HG03060 (cell line): ENCODE data around the gene CD34.
A peak's percentile ranks its signal among the peaks of the same experiment; 100 is the strongest.

Experiments
- ATAC-seq: cut with Tn5 transposase; IDR thresholded peaks from one replicate; pipeline ENCODE4 v1.9.1; 2021; ENCODE audit warnings: low read depth, moderate number of reproducible peaks; ENCODE audit not compliant: unreplicated experiment

CD34 gene

DNA sequence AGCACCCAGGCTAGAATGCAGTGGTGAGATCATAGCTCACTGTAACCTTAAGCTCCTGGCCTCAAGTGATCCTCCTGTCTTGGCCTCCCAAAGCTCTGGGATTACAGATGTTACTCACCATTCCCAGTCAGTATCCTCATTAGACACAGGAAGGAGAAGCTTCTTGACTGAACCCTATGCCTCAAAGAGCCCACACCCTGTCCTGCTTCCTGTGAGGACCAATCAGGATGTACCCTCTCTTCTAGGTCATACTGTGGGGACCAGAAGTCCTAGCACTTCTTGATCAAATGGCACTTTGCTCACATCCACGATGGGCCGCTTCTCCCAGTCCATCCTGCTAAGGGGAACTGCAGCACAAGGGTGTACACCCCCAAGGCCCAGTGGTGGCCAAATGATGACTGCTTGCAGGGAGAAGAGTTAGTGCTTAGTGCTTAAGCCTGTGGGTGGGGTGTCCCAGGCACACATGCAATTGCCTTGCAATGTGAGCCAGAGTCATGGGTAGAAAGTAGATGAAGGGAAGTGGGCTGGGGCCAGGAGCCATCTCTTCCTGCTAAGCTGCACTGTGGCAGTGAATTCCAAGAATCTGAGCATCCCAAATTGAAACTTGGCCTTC, 9.8 kb downstream of the CD34 start:
- no peak for ATAC-seq

DNA sequence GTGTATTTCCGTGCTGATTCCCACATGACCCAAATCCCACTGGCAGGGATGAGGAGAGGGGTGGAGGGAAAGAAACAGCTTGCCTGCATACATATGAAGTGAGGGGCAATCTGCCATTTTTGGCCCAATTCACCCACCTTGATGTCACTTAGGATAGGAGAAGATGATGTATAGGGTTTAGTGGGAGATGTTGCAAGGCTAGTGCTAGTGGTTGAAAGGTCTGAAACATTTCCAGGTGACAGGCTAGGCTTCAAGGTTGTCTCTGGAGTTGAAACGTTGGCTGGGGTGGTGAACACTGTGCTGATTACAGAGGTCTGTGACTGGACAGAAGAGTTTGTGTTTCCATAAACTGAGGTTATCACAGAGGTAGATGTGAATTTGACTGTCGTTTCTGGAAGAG, 12.1 kb downstream of the CD34 start:
- no peak for ATAC-seq

DNA sequence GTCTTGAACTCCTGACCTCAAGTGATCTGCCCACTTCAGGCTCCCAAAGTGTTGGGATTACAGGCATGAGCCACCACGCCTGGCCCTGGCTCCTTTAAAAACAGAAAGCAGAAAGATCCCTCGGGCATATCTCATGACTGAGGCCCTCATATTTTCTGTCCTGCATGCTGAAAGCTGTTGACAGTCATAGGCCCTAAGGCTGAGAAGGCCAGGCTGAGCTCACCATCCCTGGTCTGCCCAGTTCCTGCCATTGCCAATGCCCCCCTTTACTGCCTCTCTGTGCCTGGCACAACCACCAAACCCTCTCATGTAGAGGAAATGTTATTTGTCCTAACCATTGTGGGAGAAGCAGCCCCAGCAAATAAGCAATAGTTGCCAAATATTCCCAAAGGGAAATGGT, 12.7 kb downstream of the CD34 start:
- no peak for ATAC-seq

DNA sequence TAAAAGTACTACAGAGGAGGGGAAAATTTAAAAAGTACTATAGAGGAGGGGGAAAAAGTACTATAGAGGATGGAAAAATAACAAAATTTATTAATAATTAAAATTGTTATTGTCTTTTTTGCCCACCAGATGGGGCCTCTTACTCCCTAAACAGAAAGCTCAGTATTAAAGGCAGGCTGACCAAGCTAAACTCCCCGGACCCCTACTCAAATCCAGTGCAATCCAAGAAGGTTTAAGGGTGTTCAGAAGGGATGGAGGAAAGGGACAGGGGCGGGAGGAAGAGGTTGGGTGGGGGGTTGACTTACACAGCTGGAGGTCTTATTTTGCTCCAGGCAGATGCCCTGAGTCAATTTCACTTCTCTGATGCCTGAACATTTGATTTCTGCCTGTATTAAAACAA, 13.7 kb downstream of the CD34 start:
- ATAC-seq, result no peak

DNA sequence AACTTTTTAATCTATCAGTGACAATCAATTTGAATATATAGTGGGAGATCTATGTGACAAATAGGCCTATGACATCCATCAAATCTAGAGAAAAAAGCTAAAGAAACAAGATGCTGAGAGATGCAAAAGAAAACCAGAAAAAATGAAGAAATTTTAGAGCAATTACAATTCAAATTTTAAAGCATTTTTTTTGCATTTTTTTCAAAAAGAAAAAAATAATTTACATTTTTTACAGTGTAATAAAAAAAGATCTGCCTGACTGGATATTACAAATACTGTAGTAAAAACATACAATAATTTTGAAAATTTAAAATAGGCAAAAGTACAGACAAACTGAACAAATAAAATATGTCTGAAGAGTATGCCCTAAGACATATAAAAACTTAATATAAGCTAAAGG, 14.4 kb downstream of the CD34 start:
- ATAC-seq, result no peak

DNA sequence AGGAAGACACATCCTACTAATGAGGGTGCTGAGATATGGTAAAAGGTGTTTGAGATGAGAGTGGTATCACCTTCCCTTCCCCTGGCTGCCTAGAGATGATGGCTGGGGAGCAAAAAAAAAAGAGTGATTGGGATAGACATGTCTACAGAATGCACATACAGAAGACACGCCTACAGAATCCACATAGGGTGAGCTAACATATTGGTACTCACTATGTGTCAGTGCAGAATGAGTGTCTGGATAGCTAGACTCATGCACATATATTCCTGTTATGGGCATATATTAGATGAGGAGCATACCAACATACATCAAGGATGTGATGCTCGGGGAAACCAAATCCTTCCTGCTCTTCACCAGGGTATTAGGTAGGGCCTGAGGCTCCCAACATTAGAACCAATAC, 16.2 kb downstream of the CD34 start:
- no peak for ATAC-seq

DNA sequence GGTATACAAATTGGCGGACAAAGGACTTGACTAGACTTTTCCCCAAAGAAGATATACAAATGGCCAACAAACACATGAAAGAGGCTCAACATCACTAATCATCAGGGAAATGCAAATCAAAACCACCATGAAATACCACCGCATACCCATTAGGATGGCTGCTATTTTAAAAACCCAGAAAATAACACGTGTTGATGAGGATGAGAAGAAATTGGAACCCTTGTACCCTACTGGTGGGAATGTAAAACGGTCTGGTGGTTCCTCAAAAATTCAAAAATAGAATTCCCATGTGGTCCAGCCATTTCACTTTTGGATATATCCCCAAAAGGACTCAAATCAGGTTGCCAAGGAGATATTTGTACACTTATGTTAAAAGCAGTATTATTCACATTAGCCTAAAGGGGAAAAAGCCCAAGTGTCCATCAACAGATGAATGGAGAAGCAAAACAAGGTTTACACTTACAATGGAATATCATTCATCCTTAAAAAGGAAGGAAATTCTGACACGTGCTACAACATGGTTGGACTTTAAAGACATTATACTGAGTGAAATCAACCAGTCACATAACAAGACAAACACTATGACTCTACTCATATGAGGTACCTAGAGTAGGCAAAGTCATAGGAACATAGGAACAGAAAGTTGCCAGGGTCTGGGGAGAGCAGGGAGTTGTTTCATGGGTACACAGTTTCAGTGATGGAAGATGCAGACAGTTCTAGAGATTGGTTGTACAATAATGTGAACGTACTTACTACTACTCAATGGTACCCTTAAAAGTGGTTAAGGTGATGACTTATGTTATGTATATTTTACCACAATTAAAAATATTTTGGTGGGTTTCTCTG, 17.0 kb downstream of the CD34 start:
- ATAC-seq, result no peak

DNA sequence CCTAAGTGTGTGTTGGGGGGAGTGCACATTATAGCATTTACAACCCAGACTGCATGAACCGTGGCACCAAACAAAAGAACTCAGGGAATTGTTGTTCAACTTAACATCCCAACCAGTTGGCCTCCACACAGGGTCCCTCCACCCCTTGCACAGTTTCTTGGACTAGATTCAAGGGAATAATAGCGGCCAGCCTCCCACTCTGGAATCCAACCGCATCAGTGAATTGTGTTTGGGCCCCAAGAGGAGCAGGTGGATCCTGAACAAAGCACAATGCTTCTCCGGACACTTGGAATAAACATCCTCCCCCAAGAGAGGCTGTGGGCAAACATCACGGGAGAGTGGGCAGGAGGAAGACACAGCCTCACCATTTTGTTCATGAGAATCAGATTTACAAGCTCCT, 18.2 kb downstream of the CD34 start:
- no peak for ATAC-seq

DNA sequence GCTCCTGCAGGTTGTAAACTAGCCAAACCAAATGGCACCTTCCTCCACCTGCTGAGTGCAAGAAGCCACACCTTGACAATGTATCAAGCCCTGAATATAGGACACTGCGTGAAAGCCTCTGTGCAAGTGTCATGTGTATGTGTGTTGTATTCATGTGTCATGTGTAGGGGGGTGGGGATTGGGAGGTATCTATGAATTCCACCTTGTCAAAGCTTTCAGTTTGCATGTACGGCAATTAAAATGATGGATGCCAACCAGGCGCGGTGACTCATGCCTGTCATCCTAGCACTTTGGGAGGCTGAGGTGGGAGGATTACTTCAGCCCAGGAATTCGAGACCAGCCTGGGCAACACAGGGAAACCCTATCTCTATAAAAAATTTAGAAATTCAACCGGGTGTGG, 19.8 kb downstream of the CD34 start:
- no peak for ATAC-seq

DNA sequence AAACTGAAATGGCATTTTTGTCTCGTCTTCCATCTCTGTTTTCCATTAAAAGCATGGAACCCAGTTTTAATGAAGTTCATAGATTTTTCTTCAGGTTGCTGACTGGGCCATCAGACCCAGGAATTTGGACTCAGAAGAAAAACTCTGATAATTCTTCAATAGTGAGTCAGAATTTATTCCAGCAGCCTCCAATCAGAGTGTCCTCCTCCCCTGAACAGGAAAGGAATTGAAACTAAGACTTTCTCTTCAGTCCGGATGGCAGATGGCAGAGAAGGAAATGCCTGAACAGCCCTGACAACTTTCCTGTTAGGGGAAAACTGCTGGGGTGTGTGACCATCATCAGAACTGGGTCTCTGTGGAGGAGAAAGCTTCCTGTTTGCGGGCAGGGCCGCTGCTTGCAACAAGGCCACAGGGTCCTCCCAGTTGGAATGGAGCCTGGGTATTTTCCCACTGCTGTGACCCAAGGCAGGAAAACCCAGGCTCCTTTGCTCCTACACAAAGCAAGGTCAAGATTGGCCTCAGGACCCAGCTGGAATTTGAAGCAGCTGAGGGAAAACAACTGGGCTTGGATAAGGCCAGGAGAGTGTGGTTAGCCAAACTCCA, 20.7 kb downstream of the CD34 start:
- no peak for ATAC-seq

DNA sequence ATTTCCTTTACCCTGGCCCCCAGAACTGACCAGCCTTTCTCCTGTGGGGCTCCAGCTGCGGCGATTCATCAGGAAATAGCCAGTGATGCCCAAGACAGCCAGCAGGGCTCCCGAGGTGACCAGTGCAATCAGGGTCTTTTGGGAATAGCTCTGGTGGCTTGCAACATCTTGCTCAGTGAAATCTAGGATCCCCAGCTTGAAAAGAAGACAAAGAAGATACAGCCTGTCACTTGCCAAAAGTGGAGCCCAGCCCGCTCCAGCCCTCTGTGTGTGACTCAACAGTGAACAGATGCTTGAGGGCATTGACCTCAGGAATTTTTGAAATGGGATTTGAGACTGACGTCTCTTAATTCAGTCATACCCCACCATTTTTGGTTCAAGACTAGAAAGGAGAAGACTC, 22.3 kb downstream of the CD34 start:
- ATAC-seq, result no peak

DNA sequence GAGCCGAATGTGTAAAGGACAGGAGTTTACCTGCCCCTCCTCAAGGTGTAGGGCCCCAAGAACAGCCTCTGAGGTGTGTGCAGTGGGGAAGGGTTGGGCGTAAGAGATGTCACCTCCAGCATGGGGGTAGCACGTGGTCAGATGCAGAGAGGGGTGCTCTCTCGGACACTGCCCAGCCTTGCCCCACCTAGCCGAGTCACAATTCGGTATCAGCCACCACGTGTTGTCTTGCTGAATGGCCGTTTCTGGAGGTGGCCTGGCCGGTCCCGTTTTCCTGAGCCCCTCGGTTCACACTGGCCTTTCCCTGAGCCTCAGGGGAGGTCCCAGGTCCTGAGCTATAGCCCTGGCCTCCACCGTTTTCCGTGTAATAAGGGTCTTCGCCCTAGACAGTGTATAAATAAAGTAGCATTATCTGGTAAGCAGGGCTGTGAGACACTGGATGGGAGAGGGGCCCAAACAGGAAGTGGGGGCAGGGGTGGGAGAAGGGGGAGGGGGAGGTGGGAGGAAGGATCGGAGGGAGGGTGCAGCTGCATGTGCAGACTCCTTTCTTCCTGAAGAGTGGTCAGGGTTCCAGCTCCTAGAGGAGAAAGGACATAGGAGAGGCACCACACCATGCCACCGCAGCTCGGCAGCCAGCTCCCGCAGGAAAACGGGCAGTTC, 23.3 kb downstream of the CD34 start:
- ATAC-seq, result no peak

DNA sequence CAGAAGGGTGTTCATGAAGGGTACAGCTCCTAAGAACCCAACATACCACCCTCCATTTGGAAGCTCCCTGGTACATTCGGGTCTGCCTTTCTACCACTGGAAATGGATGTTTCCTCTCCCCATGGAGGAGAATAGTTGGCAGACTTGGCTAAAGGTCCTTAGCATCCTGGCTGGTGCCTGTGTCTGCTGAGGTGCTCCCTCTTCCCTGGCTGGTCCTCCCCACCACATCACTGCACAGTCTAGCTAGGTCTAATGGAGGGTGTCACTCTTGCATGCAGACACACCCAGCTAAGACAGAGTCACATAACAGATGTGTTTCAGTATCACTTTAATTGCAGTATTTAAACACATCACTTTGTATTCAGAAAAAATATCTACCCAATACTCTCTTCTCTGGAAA, 24.7 kb downstream of the CD34 start:
- ATAC-seq, result no peak

DNA sequence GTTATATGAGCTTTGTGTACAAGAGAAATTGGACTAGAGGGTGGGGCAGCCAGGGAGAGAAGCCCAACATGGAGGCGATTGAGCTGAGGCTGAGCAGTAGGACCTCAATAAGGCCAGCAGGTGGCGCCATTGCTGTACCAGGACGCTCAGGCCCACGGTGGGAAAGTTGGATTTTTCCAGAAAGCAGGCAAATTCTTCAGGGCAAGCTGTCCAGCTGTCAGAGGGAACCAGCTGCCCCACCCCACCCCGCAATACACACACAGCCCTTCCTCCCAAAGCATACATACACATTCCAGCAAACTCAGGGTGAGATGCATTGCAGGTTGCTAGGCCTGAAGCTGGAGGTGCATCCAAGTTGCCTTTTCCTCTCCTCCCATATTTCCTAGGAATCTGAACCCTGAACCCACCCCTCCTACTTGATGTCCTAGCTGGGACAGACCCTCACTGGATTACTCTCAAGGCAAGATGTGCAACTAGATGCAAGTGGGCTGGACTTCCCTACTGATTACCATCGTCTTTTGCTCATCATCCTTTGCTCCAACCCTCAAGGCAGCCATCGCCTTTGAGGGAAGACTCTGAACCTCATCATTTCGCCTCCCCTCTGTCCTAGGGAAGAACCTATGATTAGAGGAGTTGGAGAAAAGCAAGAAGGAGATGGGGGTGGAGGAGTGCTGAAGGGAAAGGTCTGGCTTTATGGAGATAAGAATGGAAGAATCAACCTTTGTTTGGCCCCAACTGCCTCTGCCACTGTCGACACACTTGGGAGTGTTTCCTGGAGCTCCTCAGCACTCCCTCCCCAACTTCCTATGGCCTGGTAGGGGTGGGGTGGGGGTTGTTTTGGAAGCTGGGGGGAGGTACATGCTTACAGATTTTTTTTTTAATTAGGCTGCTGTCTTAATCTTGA, 25.5 kb downstream of the CD34 start:
- peak; percentile 46 for ATAC-seq

DNA sequence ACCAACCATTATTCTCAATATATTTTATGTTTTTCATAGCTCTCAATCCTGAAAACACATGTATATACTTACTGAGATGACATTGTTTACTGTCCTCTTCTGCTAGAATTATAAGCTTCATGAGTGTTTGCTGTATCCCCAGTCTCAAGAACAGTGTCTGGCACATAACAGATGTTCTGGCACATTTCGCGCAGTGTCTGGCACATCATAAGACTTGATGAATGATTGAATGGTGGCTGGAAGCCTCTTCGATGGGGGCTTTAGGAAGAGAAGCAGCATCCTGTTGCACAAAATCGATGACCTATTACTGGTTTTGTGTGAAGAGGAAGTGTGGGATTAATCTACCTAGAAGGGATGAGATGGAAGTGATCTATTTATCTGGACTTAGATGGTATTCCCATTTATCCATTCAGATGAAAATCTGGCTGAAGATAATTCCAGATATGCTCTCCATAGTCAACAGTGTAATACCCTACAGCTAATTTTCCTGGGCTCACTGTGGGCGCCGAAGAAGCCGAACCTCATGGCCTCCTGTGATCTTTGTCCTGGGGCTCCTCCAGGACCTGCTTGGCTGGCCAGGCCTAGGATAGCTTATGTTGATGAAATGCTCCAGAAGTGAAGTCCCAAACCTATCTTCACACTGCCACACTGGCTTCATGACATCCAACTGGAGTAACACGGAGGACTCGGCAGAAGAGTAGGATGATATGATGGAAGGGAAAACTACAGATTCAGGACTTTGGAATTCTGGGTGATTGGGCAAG, 26.5 kb downstream of the CD34 start:
- ATAC-seq, result no peak

DNA sequence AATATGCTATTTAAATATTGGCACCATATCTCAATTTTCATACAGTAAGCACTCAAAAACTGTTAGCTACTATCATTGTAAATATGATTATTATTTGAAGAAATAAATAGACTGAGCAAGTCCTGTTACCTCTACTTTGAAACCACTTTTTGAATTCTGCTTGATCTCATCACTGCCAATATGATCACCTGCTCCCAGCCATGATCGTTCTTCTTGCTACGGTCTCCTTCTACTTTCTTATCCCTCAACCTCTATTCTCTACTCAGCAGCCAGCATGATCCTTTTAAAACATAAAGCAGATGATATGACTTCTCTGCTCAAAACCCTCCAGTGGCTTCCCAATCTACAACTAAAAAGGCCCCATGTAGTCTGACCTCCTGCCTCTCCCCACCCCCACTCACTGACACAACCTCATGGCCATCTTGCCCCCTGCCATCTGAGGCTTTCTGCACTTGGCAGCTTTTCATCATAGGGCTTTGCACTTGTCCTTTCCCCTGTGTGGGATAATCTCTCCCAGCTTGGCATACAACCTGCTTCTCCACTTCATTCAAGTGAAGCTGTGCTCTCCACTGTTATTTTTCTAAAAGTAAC, 27.2 kb downstream of the CD34 start:
- peak; percentile 6 for ATAC-seq

DNA sequence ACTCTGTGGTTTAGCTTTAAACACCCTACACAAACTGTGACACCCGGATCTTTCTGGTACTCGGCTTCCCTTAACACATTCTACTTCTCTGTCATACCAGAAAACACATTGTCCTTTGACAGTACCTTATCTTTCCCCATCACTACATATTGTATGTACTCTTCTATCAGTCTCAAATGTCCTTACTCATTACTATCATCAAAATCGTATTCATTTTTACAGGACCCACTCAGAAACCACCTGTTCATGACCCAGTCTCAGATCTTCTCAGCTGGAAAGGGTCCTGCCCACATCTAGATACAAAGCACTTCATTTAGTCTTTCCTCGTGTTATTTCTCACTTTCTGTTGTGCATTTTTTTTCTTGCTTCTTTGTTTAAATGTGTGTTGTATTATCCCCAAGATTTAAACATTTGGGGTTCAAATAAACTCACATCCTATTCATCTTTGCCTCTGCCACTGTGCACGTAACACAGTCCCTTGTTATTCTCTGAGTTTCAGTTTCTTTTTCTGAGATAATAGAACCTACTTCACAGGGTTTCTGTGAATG, 27.7 kb downstream of the CD34 start:
- peak; percentile 47 for ATAC-seq

DNA sequence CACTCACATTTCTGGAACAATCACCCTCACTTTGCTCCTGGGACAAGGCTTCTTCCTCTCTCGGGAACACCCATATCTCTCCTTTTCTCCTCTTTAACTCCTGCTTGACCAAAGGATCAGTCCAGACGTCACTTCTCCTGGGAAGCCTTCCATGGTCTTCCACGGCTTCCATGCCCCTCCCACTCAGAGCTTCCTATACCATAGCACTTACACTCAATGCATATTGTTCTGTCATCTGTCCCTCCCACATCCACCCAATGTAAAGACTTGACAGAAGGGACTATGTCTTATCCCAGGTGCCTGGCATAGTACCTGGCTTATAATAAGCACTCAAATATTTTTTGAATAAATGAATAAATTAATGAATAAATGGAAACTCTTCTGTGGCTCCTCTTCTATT, 28.2 kb downstream of the CD34 start:
- no peak for ATAC-seq

DNA sequence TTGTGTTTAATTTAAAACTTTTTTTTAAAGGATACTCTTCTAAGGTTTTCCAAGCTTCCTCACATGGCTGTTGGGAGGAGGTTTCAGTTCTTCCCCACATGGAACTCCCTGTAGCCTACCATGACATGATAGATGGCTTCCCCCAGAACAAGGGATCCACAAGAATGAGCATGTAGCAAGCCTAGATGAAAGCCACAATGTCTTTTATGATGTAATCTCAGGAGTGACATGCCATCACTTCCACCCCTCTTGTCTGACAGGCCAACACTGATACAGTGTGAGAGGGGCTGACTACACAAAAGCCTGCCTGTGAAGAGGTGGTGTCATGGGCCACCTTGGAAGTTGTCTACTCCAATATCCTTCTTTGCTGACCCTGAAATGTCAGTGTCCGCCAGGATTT, 32.0 kb downstream of the CD34 start:
- ATAC-seq, result no peak
